SKM-1 (cell line): ENCODE results near the gene LSM14B.
"Not testable (repeated sequence)": the region's sequence is repeated elsewhere in the genome, so short reads cannot be mapped to it uniquely, and the experiment has no call there.

Experiments used
- DNase-seq: peaks from one replicate; lab custom pipeline; 2025; ENCODE audit not compliant: unreplicated experiment; lab: John Stamatoyannopoulos, UW

Gene LSM14B

DNA sequence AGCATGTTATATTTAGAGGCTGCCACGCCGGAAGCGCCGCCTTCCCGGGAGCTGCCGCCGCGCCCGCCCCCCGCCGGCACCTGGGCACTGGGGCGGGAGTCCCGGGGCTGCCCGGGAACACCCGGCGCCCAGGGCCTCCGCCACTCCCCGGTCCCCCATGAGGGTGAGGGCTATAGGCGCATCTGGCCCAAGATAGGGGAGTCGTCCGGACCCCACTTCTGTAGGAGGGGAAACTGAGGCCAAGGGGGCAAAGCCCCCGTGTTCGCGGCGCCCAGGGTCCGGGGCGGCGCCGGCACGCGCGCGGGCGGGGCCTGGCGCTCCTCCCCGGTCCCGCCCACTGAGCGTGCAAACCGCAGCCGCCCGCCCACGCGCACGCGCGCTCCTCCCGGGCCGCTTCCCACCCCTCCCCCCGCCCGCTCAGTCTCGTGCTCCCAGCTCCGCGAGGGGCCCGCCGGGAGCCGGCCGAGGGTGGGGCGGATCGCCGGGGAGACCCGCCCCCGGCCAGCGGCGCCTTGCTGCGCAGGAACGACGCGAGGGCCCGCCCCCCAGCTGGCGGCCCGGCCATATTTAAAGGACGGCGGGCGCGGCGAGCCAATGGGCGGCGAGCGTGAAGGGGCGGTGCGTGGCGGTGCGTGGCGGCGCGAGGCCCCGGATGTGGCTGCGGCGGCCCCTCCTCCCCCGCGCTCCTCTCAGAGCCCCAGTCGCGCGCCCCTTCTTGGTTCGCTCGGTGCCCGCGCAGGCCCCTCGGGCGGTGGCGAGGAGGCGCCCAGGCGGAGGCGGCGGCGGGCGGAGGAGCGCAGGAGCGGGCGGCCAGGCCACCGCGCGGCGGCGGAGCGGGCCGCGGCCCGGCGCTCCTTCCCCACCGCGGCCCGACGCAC is at the start of gene LSM14B:
Gene LSM14B (plus strand): TSS at position 700 of the 878 bp plus-strand sequence. CDS start 192 bp downstream, outside the sequence.
- DNase-seq, result peak; percentile 87

DNA sequence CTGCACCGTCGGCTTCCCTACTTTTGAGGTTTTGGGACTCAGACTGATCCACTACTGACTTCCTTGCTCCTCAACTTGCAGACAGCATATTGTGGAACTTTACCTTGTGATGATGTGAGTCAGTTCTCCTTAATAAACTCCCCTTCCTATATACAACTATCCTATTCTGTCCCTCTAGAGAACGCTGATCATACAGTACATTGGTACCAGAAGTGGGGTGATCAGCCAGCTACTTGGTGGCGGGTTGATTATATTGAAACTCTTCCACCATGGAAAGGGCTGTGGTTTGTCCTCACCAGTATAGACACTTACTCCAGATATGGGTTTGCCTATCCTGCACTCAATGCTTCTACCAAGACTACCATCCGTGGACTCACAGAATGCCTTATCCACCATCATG is 49.0 kb upstream of the LSM14B start:
- DNase-seq, result no peak

DNA sequence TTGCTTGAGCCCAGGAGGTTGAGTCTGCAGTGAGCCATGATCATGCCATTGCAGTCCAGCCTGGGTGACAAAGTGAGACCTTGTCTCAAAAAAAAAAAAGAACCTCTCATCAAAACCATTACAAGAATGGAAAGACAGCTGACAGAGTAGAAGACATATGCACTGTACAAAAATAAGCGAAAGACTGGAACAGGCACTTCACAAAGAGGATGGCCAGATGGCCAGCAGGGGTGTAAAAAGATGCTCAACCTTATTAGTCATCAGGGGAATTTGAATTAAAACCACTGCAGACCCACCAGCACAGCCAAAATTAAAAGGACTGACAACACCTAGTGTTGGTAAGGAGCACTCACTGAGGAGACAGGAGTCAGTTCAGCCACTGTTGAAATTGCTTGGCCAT is 43.1 kb upstream of the LSM14B start:
- DNase-seq, result no peak

DNA sequence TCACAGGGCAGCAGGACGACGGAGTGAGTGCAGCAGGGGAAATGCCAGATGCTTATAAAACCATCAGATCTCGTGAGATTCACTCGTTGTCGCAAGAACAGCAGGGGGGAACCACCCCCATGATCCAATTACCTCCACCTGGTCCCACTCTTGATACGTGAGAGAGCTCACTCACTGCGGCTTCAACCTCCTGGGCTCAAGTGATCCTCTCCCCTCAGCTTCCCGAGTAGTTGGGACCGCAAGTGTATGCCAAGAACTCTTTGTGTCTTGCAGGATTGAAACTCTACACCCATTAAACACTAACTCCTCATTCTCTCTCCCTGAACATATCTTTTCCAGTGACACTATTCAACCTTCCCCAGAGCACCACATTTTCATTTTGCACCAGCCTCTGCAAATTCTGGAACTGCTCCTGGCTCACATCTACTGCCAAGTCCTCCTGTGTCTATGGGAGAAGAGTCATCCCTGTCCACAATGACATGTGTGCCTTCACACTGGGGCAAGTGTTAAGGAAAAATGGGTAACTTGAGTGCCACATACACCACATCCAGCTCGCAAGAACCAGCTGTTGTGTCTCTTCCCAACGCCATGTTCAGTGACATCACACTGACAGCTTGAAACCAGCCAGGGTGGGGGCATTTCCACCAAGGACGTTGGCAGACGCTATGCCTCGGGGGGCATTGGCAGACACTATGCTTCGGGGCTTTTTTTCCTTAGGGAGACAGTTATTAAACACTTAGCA is 41.9 kb upstream of the LSM14B start:
- no peak for DNase-seq

DNA sequence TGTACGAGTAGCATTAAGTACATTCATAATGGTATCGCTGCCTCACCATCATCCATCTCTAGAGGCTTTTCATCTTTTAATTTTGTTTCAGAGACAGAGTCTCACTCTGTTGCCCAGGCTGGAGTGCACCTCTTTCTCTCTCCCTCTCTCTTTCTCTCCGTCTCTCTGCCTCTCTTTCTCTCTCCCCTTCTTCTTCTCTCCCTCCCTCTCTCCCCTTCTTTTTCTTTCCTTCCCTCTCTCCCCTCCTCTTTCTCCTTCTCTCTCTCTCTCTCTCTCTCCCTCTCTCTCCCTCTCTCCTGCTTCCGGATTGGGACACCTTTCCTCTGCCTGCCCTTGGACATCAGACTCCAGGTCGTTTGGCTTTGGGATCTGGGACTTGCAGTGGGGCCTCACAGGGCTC is 39.0 kb upstream of the LSM14B start:
- no peak for DNase-seq

DNA sequence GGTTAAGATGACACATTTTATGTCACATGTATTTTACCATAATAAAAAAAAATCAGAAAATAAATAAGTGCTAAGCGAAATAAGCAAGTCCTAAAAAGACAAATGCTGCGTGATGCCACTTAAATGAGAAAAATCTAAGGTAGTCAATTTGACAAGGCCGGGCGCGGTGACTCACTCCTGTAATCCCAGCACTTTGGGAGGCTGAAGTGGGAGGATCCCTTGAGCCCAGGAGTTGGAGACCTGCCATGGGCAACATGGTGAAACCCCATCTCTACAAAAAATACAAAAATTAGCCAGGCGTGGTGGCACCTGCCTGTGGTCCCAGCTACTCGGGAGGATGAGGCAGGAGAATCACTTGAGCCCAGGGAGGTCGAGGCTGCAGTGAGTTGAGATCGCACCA is 38.1 kb upstream of the LSM14B start:
- not testable (repeated sequence) for DNase-seq

DNA sequence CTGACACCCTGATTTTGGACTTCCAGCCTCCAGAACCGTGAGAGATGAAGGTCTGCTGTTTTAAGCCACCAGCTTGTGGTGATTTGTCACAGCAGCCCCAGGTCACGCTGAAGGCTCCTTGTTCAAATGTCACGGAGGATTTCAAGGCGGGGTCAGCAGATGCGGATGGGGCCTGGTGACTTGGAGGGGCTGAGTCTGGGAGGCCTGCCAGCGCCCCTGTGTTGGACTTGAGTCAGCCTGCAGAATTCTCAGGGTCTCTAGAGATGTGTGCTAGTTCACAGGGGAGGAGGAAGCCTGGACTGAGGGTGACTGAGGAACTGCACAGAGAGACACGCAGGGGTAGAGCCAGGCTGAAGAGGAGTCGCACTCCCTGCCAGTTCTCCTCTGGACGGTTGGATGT is 37.1 kb upstream of the LSM14B start:
- no peak for DNase-seq

DNA sequence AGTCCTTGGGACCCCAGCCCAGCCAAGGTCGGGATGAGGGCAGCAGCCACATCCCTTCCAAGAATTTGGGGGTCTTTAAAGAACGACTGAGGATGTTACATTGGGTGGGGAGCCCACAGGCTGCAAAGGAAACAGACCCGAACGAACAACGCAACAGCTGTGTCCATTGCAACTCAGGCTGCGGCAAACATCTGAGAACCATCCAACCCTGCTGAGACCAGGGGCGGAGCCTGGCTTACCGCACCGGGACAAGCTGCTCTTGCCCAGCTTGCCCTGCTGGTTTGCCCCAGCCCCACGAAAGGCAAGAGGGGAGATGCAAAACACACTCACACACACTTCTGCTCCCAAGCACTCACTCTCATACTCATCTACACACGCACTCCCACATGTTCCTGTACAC is 35.0 kb upstream of the LSM14B start:
- DNase-seq, result no peak

DNA sequence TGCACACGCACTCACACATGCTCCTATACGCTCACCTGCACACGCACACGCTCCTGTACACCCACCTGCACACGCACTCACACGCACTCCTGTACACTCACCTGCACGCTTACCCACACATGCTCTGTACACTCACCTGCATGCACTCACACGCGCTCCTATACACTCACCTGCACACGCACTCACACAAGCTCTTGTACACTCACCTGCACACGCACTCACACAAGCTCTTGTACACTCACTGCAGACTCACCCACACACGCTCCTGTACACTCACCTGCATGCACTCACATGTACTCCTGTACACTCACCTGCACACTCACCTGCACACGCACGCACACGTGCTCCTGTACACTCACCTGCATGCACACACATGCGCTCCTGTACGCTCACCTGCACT is 34.6 kb upstream of the LSM14B start:
- no peak for DNase-seq

DNA sequence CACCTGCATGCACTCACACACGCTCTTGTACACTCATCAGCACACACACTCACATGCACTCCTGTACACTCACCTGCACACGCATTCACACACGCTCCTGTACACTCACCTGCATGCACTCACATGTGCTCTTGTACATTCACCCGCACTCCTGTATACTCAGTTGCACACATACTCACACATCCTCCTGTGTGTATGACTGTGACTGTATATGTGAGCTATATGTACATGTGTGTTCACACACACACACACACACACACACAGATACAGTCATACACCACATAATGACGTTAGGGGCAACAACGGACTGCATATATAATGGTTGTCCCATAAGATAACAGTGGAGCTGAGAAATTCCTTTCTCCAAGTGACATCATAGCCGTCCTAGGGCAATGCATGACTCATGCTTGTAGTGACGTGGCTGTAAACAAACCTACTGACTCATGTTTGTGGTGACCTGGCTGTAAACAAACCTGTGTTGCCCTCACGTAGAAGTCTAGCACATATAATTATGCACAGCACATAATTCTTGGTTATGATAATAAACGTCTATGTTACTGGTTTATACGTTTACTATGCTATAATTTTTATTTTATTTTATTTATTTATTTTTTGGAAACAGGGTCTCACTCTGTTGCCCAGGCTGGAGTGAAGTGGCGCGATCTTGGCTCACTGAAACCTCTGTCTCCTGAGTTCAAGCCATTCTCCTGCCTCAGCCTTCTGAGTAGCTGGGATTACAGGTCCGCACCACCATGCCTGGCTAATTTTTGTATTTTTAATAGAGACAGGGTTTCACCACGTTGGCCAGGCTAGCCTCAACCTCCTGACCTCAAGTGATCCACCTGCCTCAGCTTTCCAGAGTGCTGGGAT is 33.8 kb upstream of the LSM14B start:
- no peak for DNase-seq

DNA sequence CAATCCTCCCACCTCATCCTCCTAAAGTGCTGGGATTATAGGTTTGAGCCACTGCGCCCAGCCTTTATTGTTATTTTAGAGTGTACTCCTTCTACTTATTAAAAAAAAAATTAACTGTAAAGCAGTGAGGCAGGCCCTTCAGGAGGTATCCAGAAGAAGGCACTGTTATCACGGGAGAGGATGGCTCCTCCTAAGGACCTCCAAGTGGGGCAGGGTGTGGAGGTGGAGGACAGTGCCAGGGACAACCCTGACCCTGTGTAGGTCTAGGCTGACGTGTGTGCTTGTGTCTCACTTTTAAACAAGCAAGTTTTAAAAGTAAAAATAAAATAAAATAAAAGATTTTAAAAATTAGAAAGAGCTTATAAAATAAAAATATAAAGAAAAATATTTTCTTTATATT is 32.9 kb upstream of the LSM14B start:
- DNase-seq, result no peak

DNA sequence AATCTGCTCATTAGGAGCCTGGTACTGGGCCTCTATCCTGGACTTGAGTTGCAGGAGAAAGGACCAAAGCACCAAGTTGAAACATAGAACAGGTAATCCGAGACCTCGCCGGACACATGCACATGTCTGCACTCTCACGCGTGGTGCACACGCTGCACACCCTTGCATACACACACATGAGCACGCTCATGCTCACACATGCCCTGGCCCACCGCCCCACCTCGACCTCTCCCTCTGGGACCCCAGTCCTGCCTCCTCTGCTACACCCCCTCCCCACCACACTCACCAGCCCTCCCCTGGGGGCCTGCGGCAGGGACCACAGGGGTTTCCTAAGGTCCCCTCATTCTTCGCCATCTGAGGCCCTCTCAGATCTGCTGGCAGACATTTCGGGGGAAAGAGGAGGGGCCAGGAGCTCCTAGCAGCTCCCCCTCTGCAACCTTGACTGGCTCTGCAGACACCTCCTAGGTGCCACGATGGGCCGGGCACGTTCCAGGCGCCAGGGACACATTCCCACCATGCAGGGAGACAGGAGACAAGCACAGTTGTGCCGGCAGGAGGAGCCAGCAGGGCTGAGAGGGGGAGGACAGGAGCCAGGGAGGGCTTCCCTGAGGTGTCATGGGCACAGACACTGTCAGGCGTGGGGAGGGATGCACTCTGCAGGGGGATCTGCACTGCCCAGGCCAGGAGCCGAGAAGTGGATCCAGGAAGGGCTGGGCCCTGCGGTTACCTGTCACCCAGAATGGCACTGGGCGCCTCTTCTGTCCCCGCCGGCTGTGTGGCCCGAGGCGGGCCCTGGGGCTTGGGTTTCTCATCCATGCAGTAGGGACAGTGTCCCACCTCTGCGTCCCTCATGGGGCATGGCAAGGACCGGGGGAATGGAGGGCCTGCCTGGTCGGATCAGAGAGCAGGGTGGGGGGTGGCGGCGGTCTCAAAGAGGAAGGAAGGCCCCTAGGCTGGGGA is 25.6 kb upstream of the LSM14B start:
- DNase-seq, result no peak

DNA sequence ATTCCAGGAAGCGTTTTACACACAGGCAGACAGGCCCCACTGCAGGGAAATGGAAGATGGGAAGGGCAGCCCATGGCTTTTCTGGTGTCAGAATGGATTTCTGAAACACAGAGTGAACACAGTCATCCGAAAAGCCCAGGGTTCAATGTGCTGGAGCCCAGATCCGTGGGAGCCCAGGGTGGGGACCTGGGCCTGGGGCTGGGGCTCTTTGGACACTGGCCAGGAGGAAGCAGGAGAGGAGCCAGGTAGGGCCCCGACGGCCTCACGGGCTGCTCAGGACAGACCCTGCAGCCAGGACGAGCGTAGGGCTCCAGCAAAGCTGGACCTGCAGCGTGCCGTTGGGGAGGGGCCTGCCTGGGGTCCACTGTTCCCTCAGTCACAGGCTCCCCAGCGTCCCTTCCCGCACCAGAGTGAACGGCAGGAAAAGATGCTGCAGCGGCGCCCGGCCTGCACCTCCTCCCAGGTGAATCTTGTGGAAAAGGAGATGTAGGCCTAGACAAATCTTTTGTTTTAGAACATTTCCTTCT is 24.3 kb upstream of the LSM14B start:
- no peak for DNase-seq

DNA sequence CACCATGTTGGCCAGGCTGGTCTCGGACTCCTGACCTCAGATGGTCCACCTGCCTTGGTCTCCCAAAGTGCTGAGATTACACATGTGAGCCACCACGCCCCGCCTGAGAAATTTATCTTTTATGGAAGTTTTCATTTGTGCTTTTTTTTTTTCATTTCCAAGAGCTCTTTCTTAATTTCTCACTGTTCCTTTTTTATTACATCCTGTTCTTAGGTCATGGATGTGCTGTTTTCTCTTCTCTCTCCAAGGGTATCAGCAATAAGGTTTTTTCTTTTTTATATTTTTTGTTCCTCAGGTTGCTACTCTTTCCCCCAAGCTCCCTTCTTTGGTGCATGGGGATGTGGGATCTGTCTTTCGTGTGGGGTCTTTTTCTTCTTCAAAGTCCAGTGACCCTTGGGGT is 21.2 kb upstream of the LSM14B start:
- no peak for DNase-seq

DNA sequence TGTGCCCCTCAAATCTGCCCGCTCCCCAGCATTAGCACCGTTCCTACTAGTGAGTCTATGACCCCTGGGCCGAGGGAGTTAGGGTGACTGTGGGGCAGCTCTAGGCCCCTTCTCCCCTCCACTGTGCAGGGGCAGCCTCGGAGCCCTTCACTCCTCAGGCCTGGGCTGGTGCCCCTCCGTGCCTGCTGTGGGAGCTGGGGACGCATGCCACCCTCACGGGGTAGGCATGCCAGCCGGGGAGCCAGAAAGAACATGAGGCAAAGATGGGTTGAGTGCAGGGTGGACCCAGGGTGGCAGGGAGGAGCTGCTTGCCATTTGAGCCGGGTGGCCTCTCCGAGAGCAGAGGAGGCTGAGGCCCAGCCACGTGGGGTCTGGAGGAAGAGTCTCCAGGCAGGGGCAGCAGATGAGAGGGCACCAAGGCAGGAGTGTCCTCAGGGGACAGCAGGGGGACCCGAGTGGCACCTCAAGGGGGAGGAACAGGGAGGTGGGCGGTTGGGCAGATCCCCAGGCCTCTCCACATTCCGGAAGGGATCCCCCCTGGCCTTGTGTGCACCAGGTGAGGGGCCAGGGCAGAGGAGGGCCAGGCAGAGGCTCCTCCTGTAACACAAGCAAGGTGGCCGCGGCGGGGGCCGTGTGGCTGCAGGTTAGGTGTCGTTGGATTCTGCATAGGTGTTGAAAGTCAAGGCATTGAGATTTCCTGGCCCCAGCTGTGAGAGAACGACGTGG is 18.6 kb upstream of the LSM14B start:
- DNase-seq, result no peak

DNA sequence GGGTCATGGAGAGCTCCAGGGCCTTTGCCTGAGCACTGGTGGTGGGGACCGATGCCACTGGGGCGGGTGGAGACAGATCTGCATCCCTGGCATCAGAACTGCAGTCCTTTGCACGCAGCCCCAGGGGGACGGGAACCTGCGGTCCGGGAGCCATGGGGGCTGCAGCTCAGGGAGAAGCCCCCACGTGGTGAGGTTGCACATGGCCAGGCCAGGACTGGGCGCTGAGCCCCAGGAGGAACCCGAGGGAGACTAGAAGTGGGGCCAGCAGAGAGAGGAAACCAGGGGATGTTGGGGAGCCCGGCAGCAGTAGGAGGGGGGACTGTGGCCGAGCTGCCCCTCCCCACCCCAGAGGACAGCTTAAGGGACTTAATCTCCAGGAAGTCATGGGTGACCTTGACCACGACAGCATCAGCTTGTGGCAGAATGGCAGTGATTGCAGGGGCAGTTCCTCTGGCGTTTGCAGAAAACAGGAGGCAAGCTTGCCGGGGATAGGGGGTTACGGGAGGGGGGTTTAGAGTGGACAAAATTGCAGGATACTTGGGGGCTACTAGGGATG is 18.0 kb upstream of the LSM14B start:
- no peak for DNase-seq

DNA sequence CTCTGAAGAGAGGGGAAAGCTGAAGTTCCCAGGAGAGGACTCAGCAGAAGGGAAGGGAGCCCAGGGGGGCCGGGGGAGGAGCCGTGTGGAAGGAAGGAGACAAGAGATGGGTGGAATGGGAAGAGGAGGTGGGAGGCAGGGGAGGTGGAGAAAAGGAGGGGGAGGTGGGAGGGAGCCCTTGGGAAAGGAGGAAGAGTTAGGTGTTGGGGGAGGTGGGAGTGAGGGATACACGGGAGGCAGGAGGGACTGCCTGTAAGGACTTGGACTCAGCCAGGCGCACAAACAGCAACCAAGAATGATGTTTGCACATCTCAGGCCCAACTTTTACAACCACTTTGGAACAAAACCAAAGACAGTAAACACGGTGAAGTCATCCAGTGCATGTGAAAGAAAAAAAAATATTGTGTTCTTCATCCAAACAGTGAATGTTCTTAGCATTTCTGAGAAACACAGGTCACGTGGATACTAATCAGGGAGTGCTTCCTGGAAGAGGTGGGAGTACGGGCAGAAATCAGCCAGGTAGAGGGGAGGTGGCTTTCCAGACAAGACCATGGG is 17.4 kb upstream of the LSM14B start:
- no peak for DNase-seq

DNA sequence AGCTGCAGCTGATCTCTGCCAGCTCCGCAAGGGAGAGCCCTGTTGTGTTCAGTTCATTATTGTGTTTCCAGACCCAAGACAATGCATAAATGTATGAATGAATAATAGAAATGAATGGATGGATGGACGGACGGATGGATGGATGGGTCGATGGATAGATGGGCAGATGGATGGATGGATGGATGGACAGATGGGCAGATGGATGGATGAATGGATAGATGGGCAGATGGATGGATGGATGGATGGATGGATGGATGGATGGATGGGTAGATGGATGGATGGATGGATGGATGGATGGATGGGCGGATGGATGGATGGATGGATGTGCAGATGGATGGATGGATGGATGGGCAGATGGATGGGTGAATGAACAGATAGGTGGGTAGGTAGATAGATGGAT is 16.7 kb upstream of the LSM14B start:
- no peak for DNase-seq

DNA sequence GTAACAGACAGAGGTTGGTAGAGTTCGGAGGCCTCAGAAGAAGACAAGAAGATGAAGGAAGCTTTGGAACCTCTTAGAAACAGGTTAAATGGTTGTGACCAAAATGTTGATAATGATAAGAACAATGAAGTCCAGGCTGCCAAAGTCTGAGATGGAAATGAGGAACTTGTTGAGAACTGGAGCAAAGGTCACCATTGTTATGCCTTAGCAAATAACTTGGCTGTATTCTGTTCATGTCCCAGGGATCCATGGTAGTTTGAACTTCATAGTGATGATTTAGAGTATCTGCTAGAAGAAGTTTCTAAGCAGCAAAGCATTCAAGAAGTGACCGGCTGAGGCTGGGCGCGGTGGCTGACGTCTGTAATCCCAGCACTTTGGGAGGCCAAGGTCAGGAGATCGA is 11.1 kb upstream of the LSM14B start:
- no peak for DNase-seq
